LoVo (cell line): ENCODE results near the gene TXNRD1.
"Not testable (repeated sequence)": the region's sequence is repeated elsewhere in the genome, so short reads cannot be mapped to it uniquely, and the experiment has no call there.

Experiments
- DNase-seq: peaks from one replicate; pipeline ENCODE4 v3.0.0-alpha.2; 2016; ENCODE audit warnings: low spot score

Gene TXNRD1

GRCh38 chr12:104328790-104329189, 113.2 kb downstream of the TXNRD1 start:
- no peak for DNase-seq

- DNase-seq = no peak
Measured at GRCh38 chr12:104329707-104330532, 114.3 kb downstream of the TXNRD1 start.

GRCh38 chr12:104331376-104331775, 115.8 kb downstream of the TXNRD1 start:
- DNase-seq = no peak

GRCh38 chr12:104332273-104332672, 116.7 kb downstream of the TXNRD1 start:
- DNase-seq = not testable (repeated sequence)

GRCh38 chr12:104333692-104334255, 118.2 kb downstream of the TXNRD1 start:
- no peak for DNase-seq

GRCh38 chr12:104334581-104334980, 119.0 kb downstream of the TXNRD1 start:
- DNase-seq = no peak

GRCh38 chr12:104336115-104336514, 120.5 kb downstream of the TXNRD1 start:
- no peak for DNase-seq

- DNase-seq = no peak
Measured at GRCh38 chr12:104337030-104337558, 121.5 kb downstream of the TXNRD1 start.

GRCh38 chr12:104339663-104340062, 124.1 kb downstream of the TXNRD1 start:
- no peak for DNase-seq

- DNase-seq = no peak
Measured at GRCh38 chr12:104340177-104340576, 124.6 kb downstream of the TXNRD1 start.

- DNase-seq = no peak
Measured at GRCh38 chr12:104340925-104341611, 125.5 kb downstream of the TXNRD1 start.

GRCh38 chr12:104342147-104342546, 126.6 kb downstream of the TXNRD1 start:
- no peak for DNase-seq

GRCh38 chr12:104342635-104343249, 127.2 kb downstream of the TXNRD1 start:
- no peak for DNase-seq

GRCh38 chr12:104344682-104345081, 129.1 kb downstream of the TXNRD1 start:
- DNase-seq = no peak

GRCh38 chr12:104345234-104346066, 129.9 kb downstream of the TXNRD1 start:
- DNase-seq = no peak

GRCh38 chr12:104347374-104348075, 131.9 kb downstream of the TXNRD1 start:
- no peak for DNase-seq

GRCh38 chr12:104348283-104348993, 132.9 kb downstream of the TXNRD1 start:
- DNase-seq = no peak

GRCh38 chr12:104348994-104349494, 133.5 kb downstream of the TXNRD1 start:
- no peak for DNase-seq

- no peak for DNase-seq
Measured at GRCh38 chr12:104350211-104351056, 134.9 kb downstream of the TXNRD1 start.
